Colon (tissue), 2 donors: ENCODE measurements around the gene TACC2.
"Not testable (repeated sequence)": the region's sequence is repeated elsewhere in the genome, so short reads cannot be mapped to it uniquely, and the experiment has no call there.

Source experiments
- FAIRE-seq: peaks from 2 replicates; lab custom pipeline; 2012; peaks lifted over from hg19 to GRCh38; lab: Jason Lieb, UNC
- donor health status: control.
- donor health status: control.

The TACC2 gene

DNA sequence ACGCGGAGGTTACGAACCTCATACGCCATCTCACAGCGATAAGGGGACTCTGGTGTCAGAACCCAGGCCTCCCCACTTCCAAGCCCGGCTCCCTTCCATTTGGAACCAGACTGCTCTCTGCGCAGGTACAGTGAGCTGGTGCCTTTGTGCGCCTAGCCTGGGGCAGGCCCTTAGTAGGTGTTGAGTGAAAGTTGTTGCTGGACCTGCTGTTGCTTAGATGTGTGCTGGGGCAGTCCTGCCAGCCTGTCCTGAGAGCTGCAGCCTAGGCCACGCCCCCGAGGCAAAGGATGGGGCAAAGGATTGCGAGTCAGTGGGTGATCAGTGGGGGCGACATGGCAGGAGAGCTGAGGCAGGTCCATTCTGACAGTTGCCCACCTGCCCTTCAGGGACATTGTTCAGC, 209.7 kb downstream of the TACC2 start:
- no peak for FAIRE-seq

- FAIRE-seq: no peak
Measured at GRCh38 chr10:122199070-122199469, 210.1 kb downstream of the TACC2 start.

GRCh38 chr10:122199689-122200088, 210.7 kb downstream of the TACC2 start:
- FAIRE-seq: no peak

DNA sequence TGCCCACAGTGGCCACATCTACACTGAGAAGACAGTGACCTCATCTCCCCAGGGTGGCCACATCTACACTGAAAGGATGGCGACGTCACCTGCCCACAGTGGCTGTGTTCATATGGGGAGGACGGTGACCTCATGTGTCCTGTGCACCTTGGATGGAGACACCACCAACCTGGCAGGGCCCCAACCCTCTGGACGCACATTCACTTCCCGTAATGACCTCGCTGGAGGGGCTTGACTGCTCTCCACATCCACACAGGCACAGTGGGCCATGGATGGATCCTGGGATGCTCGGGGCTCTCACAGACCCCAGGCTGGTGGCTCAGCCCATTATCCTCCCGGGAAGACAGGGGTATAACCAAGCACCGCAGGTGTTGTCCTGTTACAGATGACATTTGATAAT, 212.4 kb downstream of the TACC2 start:
- no peak for FAIRE-seq

- FAIRE-seq: not testable (repeated sequence)
Measured at GRCh38 chr10:122203180-122203579, 214.2 kb downstream of the TACC2 start.

DNA sequence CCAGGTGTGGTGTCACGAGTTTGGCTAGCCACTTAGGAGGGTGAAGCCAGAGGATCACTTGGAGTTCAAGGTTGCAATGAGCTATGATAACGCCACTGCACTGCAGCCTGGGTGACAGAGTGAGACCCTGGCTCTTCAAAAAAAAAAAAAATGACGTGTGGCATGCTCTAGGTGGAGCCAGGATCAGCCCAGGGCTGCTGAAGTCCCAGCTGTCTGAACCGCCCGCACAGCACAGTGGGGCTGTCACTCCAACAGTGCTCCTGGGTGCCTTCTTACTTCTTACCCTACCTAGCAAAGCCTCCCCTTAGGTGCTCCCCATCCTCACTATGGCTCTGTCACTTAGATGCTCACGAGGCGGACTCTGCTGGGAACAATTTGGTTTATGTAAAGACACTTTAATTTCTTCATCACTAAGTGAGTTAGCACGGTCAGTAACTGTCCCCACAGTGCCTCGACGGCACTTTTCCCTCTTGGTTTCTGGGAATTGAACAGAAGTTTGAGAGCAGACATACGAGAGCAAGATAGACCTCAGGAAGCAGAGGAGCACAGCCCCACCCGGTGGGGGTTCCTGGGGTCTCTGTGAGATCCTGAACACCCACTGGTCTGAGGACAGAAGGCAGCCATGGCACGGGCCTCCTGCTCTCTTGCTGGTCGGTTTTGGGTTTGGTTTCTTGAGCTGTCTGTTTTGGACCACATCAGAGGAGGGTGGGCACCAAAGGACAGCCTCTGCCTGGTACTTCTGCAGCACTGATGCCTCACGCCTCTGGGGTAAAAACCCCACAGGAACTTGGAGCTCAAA, 215.9 kb downstream of the TACC2 start:
- FAIRE-seq: no peak

DNA sequence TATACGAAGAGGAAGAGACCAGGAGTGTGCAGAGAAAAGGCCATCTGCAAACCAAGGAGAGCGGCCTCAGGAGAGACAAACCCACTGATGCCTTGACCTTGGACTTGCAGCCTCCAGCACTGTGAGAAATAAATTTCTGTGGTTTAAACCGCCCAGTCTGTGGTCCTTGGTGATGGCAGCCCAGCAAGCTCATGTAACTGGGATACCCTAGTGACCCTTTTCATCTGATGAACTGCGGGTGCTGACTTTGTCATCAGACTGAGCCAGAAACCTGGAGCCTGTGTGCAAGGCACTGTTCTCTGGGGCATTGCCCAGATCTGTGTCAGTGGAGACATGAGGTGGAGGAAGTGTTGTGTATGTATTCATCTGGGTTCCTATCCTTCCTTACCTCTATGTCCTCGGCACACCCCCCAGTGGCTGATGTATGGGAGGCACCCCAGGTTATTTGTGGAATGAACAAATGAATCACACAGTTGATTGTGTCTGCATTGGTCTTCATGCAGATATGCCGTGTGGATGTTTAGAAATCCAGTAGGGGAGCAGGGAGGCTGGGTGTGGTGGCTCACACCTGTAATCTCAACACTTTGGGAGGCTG, 217.6 kb downstream of the TACC2 start:
- no peak for FAIRE-seq

- FAIRE-seq: no peak
Measured at GRCh38 chr10:122207163-122207562, 218.2 kb downstream of the TACC2 start.

GRCh38 chr10:122207596-122207995, 218.6 kb downstream of the TACC2 start:
- FAIRE-seq: no peak

GRCh38 chr10:122208571-122209430, 219.8 kb downstream of the TACC2 start:
- FAIRE-seq: no peak

DNA sequence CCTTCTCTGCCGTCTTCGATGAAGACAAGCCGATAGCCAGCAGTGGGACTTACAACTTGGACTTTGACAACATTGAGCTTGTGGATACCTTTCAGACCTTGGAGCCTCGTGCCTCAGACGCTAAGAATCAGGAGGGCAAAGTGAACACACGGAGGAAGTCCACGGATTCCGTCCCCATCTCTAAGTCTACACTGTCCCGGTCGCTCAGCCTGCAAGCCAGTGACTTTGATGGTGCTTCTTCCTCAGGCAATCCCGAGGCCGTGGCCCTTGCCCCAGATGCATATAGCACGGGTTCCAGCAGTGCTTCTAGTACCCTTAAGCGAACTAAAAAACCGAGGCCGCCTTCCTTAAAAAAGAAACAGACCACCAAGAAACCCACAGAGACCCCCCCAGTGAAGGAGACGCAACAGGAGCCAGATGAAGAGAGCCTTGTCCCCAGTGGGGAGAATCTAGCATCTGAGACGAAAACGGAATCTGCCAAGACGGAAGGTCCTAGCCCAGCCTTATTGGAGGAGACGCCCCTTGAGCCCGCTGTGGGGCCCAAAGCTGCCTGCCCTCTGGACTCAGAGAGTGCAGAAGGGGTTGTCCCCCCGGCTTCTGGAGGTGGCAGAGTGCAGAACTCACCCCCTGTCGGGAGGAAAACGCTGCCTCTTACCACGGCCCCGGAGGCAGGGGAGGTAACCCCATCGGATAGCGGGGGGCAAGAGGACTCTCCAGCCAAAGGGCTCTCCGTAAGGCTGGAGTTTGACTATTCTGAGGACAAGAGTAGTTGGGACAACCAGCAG, 221.7 kb downstream of the TACC2 start:
- FAIRE-seq: no peak

- FAIRE-seq: no peak
Measured at GRCh38 chr10:122213364-122213763, 224.4 kb downstream of the TACC2 start.

DNA sequence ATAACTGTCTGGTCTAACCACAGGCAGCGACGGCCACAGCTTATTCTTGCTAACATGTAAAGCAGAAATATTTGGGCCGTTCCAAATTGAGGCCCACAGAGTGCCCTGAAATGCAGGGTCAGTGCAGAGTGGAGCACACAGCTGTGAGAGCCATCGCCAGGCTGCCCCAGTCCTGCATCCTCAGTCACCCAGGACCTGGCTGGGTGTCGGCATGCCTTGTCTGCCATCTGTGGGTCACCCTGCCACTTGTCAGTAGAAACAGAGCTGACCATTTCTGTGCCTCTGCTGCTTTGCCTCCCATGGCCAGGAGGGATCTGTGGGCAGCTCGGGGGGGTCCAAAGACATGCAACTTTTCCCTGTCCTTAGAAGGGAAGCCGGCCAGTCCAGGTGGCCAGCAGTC, 224.8 kb downstream of the TACC2 start:
- no peak for FAIRE-seq

DNA sequence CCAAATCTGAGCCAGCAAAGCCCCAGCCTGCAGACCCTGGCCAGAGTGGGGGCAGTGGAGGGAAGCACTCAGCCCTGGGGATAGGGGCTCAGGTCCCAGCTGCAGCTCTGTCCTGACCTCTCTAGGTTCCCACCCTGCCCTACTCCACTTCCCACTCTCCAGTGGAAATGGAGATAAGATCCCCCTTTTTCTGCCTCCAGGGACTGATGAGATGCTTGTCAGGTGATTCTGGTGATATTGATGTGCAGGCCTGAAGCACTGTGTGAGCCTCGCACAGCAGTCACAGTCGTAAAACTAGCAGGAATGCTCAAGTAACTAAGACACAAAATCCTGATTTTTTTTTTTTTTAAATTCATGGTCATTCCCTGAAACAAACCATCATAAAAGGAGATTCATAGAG, 227.1 kb downstream of the TACC2 start:
- FAIRE-seq: no peak

- no peak for FAIRE-seq
Measured at GRCh38 chr10:122219340-122219739, 230.4 kb downstream of the TACC2 start.

DNA sequence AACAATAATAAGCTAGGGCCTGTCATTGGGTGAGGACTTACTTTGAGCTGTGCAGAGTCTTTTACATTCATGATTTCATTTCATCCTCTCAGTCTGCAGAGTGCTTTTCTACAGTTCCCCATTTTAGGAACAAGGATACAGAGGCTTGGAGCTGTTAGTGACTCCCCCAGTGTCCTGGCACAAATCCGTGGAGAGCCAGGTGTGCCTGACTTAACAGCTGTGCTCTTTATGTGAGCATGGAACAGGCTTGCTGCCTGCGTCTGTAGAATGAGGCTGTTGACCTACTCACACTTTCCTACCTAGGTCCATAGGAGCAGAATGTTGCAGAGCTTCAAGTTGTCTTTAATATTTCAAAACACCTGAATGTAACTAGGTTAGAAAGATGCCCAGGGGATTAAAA, 231.8 kb downstream of the TACC2 start:
- FAIRE-seq: no peak

- no peak for FAIRE-seq
Measured at GRCh38 chr10:122221958-122222357, 233.0 kb downstream of the TACC2 start.

GRCh38 chr10:122222638-122223037, 233.7 kb downstream of the TACC2 start:
- no peak for FAIRE-seq

DNA sequence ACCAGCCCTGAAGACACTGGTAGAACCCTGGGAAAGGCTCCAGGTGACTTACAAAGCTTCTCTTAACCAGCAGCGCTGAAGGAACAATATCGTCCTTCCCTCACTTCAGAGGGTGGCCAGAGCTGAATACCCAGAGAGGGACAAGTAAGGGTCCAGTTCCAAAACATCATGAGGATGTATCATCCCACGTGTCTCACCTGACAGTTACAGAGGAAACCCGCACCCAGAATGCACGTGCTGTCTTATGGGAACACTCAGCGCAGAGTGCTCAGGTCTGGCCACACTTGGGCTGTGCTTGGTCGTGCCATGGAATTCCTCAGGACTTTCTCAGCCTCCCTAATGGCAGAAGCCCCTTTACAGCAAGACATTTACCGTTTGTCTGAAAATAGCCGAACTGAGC, 235.2 kb downstream of the TACC2 start:
- no peak for FAIRE-seq

- FAIRE-seq: no peak
Measured at GRCh38 chr10:122225330-122225729, 236.4 kb downstream of the TACC2 start.

GRCh38 chr10:122227754-122228153, 238.8 kb downstream of the TACC2 start:
- no peak for FAIRE-seq

GRCh38 chr10:122229666-122230065, 240.7 kb downstream of the TACC2 start:
- no peak for FAIRE-seq
